MCF 10A (cell line): ENCODE measurements around the gene FAM227B. TPM values are rescaled to one million over a fixed set of nuclear protein-coding genes. Genes with fewer than 3 reads are reported as not detected.
A peak's percentile ranks its signal among the peaks of the same experiment; 100 is the strongest.
"Not testable (repeated sequence)": the region's sequence is repeated elsewhere in the genome, so short reads cannot be mapped to it uniquely, and the experiment has no call there.

ENCODE experiments used
- BruUV-seq: library from RNA; stranded (reverse); fragments of 400-500 nt; replicated peaks from 2 replicates; lab custom pipeline; 2021; lab: Mats Ljungman, UMichigan
- CTCF ChIA-PET: fragments of 300-600 bp; sonication (Branson Sonifier 250); formaldehyde crosslinking; extraction: SDS; loops from one replicate; lab custom pipeline; 2021; ENCODE audit warnings: antibody characterized with exemption, inconsistent platforms; lab: Yijun Ruan, JAX
- POLR2A ChIA-PET: fragments of 300-600, 350-650 bp; sonication (Branson Sonifier 250); formaldehyde crosslinking; extraction: SDS; loops from one replicate; lab custom pipeline; 2020; ENCODE audit warnings: antibody characterized with exemption, inconsistent platforms; lab: Yijun Ruan, JAX
- DNase-seq: peaks from one replicate; pipeline ENCODE4 v3.0.0-alpha.2; 2018; ENCODE audit not compliant: unreplicated experiment
- H3K27ac Mint-ChIP-seq: one replicate; pipeline ENCODE4 v1.8.0; 2022; ENCODE audit warnings: mild to moderate bottlenecking, low read depth, mixed read lengths; ENCODE audit not compliant: unreplicated experiment
- H3K27me3 Mint-ChIP-seq: one replicate; pipeline ENCODE4 v1.8.0; 2022; ENCODE audit warnings: mixed read lengths; ENCODE audit not compliant: insufficient read depth, unreplicated experiment
- H3K36me3 Mint-ChIP-seq: one replicate; pipeline ENCODE4 v1.8.0; 2022; ENCODE audit warnings: mild to moderate bottlenecking, moderate library complexity, mixed read lengths; ENCODE audit not compliant: insufficient read depth, unreplicated experiment
- H3K4me1 Mint-ChIP-seq: one replicate; pipeline ENCODE4 v1.8.0; 2022; ENCODE audit warnings: mixed read lengths; ENCODE audit not compliant: insufficient read depth, unreplicated experiment
- H3K4me3 Mint-ChIP-seq: one replicate; pipeline ENCODE4 v1.8.0; 2022; ENCODE audit warnings: mild to moderate bottlenecking, moderate library complexity, mixed read lengths; ENCODE audit not compliant: unreplicated experiment
- H3K9me3 Mint-ChIP-seq: one replicate; pipeline ENCODE4 v1.8.0; 2022; ENCODE audit warnings: mixed read lengths; ENCODE audit not compliant: unreplicated experiment
- CTCF ChIP-seq: fragments of 200-600 bp; IDR thresholded peaks from one replicate; pipeline ENCODE4 v1.8.0; 2022; ENCODE audit warnings: antibody characterized with exemption, mild to moderate bottlenecking; ENCODE audit not compliant: unreplicated experiment
- intact Hi-C: fragments of 100-400 bp; cut with micrococcal nuclease; formaldehyde crosslinking; loops from 2 replicates; pipeline ENCODE4 v1.14.1; 2022
- total RNA-seq: library from RNA; stranded (reverse); gene quantifications from 2 replicates; pipeline ENCODE4 v1.2.3, GENCODE V29; 2022

FAM227B gene
- total RNA-seq, 1 experiment from 2014 or later = 5.8 TPM

- DNase-seq = peak; percentile 20
- peaks cover 16% of the 10 kb centered on the region for H3K4me1 Mint-ChIP-seq
- H3K27me3 Mint-ChIP-seq, H3K4me3 Mint-ChIP-seq, H3K9me3 Mint-ChIP-seq, BruUV-seq, H3K36me3 Mint-ChIP-seq, POLR2A ChIA-PET, H3K27ac Mint-ChIP-seq, intact Hi-C loops: not testable (repeated sequence)
- CTCF ChIA-PET = interaction anchor here (0.6 to 1.2 kb wide), 5 partner anchors 9 to 581 kb away, joined by 3 read pairs; no protein-coding TSS in a partner anchor
- TF ChIP-seq CTCF = peak; percentile 14
These were observed 149.4 kb downstream of the FAM227B start for GRCh38 chr15:49471248-49471647.

- BruUV-seq = no TSS peak
- no peak overlapping the region for H3K27ac Mint-ChIP-seq
These were observed 152.2 kb downstream of the FAM227B start for GRCh38 chr15:49468481-49468839.

GRCh38 chr15:49467746-49468480 is 152.7 kb downstream of the FAM227B start:
- Mint-ChIP-seq H3K36me3 (no peaks in the 10 kb centered on the region), H3K4me1 (peaks cover 19% of the 10 kb centered on the region), H3K27me3 (no peaks in the 10 kb centered on the region), H3K27ac (no peak overlapping the region), H3K4me3 (no peak overlapping the region), H3K9me3 (no peaks in the 10 kb centered on the region)
- intact Hi-C loops = no loop called here
- no peak for TF ChIP-seq CTCF
- no peak for DNase-seq
- no TSS peak for BruUV-seq
- CTCF ChIA-PET = interaction anchor here (0.6 kb wide), 1 partner anchor 202 kb away, joined by 4 read pairs; no protein-coding TSS in a partner anchor
- POLR2A ChIA-PET = no interaction called here

More at GRCh38 chr15:49468481-49468839, 152.2 kb downstream of the FAM227B start:
- H3K36me3 Mint-ChIP-seq = no peaks in the 10 kb centered on the region
- no peak overlapping the region for H3K4me3 Mint-ChIP-seq
- POLR2A ChIA-PET = no interaction called here
- no peaks in the 10 kb centered on the region for H3K27me3 Mint-ChIP-seq
- no peak for TF ChIP-seq CTCF
- peaks cover 19% of the 10 kb centered on the region for H3K4me1 Mint-ChIP-seq
- no peaks in the 10 kb centered on the region for H3K9me3 Mint-ChIP-seq
- DNase-seq = peak; percentile 46
- CTCF ChIA-PET = no interaction called here
- intact Hi-C loops = no loop called here

GRCh38 chr15:49466119-49466518 is 154.5 kb downstream of the FAM227B start:
- no TSS peak for BruUV-seq
- no peak overlapping the region for H3K4me3 Mint-ChIP-seq
- no peaks in the 10 kb centered on the region for H3K36me3 Mint-ChIP-seq
- POLR2A ChIA-PET = interaction anchor here (0.6 to 0.8 kb wide), 2 partner anchors 537 to 840 kb away, joined by 3 to 5 read pairs; no protein-coding TSS in a partner anchor
- H3K27ac Mint-ChIP-seq = no peak overlapping the region
- intact Hi-C loops = no loop called here
- no peaks in the 10 kb centered on the region for H3K9me3 Mint-ChIP-seq
- H3K4me1 Mint-ChIP-seq = peaks cover 22% of the 10 kb centered on the region
- H3K27me3 Mint-ChIP-seq = no peaks in the 10 kb centered on the region
- CTCF ChIA-PET = no interaction called here
- no peak for TF ChIP-seq CTCF
- DNase-seq = no peak
